ENCODE data around the gene SYNM. TPM values are rescaled to one million over a fixed set of nuclear protein-coding genes. Genes with fewer than 3 reads are reported as not detected.

SYNM gene
- total RNA-seq, 2 donors from 2014 or later: 2.3 to 12.5 TPM

DNA sequence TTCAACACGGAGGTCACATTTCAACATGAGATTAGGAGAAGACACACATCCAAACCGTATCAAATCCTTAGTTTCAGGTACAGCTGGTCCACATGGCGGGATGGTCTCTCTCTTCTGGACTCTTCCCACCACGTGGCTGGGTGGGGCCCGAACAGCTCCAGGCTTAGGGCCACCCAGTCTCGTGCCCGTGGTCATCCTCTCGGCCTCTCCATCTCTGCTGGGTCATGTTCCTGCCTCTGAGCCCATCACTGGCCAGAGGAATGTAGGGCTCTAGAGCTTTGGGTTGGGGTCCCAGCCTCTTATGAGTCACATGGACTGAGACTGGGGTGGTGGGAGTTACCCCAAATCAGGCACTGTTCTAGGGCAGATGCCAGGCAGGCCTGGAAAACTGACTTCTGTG, 12.2 kb downstream of the SYNM start:
- H3K36me3 Mint-ChIP-seq (ENCODE audit: low read depth): peaks cover 60% of the 10 kb centered on the region
- no peaks in the 10 kb centered on the region for H3K27me3 Mint-ChIP-seq (ENCODE audit: insufficient read depth)
- no peaks in the 10 kb centered on the region for H3K27me3 ChIP-seq (ENCODE audit: control insufficient read depth, insufficient read depth, low read length, poor library complexity, severe bottlenecking)
- no peak for TF ChIP-seq CTCF (conservative IDR thresholded peaks at IDR 0.05)
- no peaks in the 10 kb centered on the region for H3K4me1 ChIP-seq (ENCODE audit: control insufficient read depth, insufficient read depth, low read length)
- WGBS, 2 experiments (ENCODE audit: insufficient coverage in 1 of 2, insufficient read length in 1 of 2): 91 to 95% methylated on average over 8 of the region's 8 CpGs
- no peak overlapping the region for H3K4me3 ChIP-seq (ENCODE audit: low read length)
- no peak overlapping the region for H3K27ac ChIP-seq (ENCODE audit: low read depth, low read length)
- no peak for DNase-seq
- no peaks in the 10 kb centered on the region for H3K9me3 ChIP-seq (ENCODE audit: control insufficient read depth, low read length)
- peaks cover 6% of the 10 kb centered on the region for H3K36me3 ChIP-seq (ENCODE audit: control insufficient read depth, insufficient read depth, low read length)
- H3K27ac Mint-ChIP-seq: no peak overlapping the region
- H3K4me3 Mint-ChIP-seq: no peak overlapping the region
- H3K9me3 Mint-ChIP-seq: no peaks in the 10 kb centered on the region
- H3K9ac ChIP-seq (ENCODE audit: extremely low read depth, low read length, poor library complexity, severe bottlenecking): no peak overlapping the region
- H3K4me1 Mint-ChIP-seq: no peaks in the 10 kb centered on the region

GRCh38 chr15:99117563-99118257, 12.8 kb downstream of the SYNM start:
- no peak for TF ChIP-seq CTCF (conservative IDR thresholded peaks at IDR 0.05)
- peaks cover 6% of the 10 kb centered on the region for H3K36me3 ChIP-seq (ENCODE audit: control insufficient read depth, insufficient read depth, low read length)
- Mint-ChIP-seq H3K4me3 (no peak overlapping the region), H3K27ac (no peak overlapping the region), H3K4me1 (no peaks in the 10 kb centered on the region), H3K9me3 (no peaks in the 10 kb centered on the region), H3K36me3 (ENCODE audit: low read depth) (peaks cover 60% of the 10 kb centered on the region), H3K27me3 (ENCODE audit: insufficient read depth) (no peaks in the 10 kb centered on the region)
- 94 to 100% methylated on average over 14 to 20 of the region's 20 CpGs for WGBS, 2 experiments (ENCODE audit: insufficient coverage in 1 of 2, insufficient read length in 1 of 2)
- H3K4me3 ChIP-seq (ENCODE audit: low read length): no peak overlapping the region
- H3K9ac ChIP-seq (ENCODE audit: extremely low read depth, low read length, poor library complexity, severe bottlenecking): no peak overlapping the region
- H3K27me3 ChIP-seq (ENCODE audit: control insufficient read depth, insufficient read depth, low read length, poor library complexity, severe bottlenecking): no peaks in the 10 kb centered on the region
- no peaks in the 10 kb centered on the region for H3K9me3 ChIP-seq (ENCODE audit: control insufficient read depth, low read length)
- H3K4me1 ChIP-seq (ENCODE audit: control insufficient read depth, insufficient read depth, low read length): no peaks in the 10 kb centered on the region
- no peak for DNase-seq
- H3K27ac ChIP-seq (ENCODE audit: low read depth, low read length): no peak overlapping the region

GRCh38 chr15:99118258-99118632, 13.4 kb downstream of the SYNM start:
- no peak overlapping the region for H3K27ac Mint-ChIP-seq
- no peaks in the 10 kb centered on the region for H3K27me3 Mint-ChIP-seq (ENCODE audit: insufficient read depth)
- H3K27ac ChIP-seq (ENCODE audit: low read depth, low read length): no peak overlapping the region
- H3K4me1 ChIP-seq (ENCODE audit: control insufficient read depth, insufficient read depth, low read length): no peaks in the 10 kb centered on the region
- H3K4me3 ChIP-seq (ENCODE audit: low read length): no peak overlapping the region
- H3K4me1 Mint-ChIP-seq: peaks cover 4% of the 10 kb centered on the region
- no peak overlapping the region for H3K9ac ChIP-seq (ENCODE audit: extremely low read depth, low read length, poor library complexity, severe bottlenecking)
- H3K27me3 ChIP-seq (ENCODE audit: control insufficient read depth, insufficient read depth, low read length, poor library complexity, severe bottlenecking): no peaks in the 10 kb centered on the region
- peaks cover 60% of the 10 kb centered on the region for H3K36me3 Mint-ChIP-seq (ENCODE audit: low read depth)
- no peaks in the 10 kb centered on the region for H3K9me3 Mint-ChIP-seq
- no peaks in the 10 kb centered on the region for H3K9me3 ChIP-seq (ENCODE audit: control insufficient read depth, low read length)
- no peak for TF ChIP-seq CTCF (conservative IDR thresholded peaks at IDR 0.05)
- H3K36me3 ChIP-seq (ENCODE audit: control insufficient read depth, insufficient read depth, low read length): peaks cover 6% of the 10 kb centered on the region
- H3K4me3 Mint-ChIP-seq: no peak overlapping the region
- WGBS, 2 experiments (ENCODE audit: insufficient coverage in 1 of 2, insufficient read length in 1 of 2): 91 to 98% methylated on average over 6 to 7 of the region's 7 CpGs
- DNase-seq: no peak

Data from endodermal cell (in vitro differentiated cells).